ENCODE measurements around the gene ZNF446.

ZNF446 gene

GRCh38 chr19:58513694-58514563 lies 37.8 kb downstream of the ZNF446 start:
- Histone ChIP-seq H3K9ac (peak overlapping the region; percentile 82), H3K27me3 (no peaks in the 10 kb centered on the region), H3K36me3 (peaks cover 30% of the 10 kb centered on the region), H3K9me3 (peaks cover under 1% of the 10 kb centered on the region; the same call in 1 of the 2 replicates), H3K4me3 (peak overlapping the region; percentile 67), H3K27ac (peak overlapping the region; percentile 80), H4K20me1 (peaks cover 28% of the 10 kb centered on the region), H3K4me2 (peak overlapping the region; percentile 95), H3K4me1 (peaks cover 63% of the 10 kb centered on the region)
- TF ChIP-seq Cebpa-rat (IDR thresholded peaks at IDR 0.05), result no peak

GRCh38 chr19:58514564-58515022 lies 38.4 kb downstream of the ZNF446 start:
- Histone ChIP-seq H3K9me3 (no peaks in the 10 kb centered on the region), H3K36me3 (peaks cover 30% of the 10 kb centered on the region), H3K4me3 (peak overlapping the region; percentile 67), H4K20me1 (peaks cover 28% of the 10 kb centered on the region), H3K4me1 (peaks cover 58% of the 10 kb centered on the region), H3K9ac (peak overlapping the region; percentile 82), H3K27me3 (no peaks in the 10 kb centered on the region), H3K4me2 (peak overlapping the region; percentile 95), H3K27ac (peak overlapping the region; percentile 80)
- TF ChIP-seq Cebpa-rat (IDR thresholded peaks at IDR 0.05), result no peak

- Histone ChIP-seq H3K27me3 (no peaks in the 10 kb centered on the region), H3K4me3 (peak overlapping the region; percentile 67; the same call in 1 of the 2 replicates)
Observed at GRCh38 chr19:58515259-58515658, 39.1 kb downstream of the ZNF446 start.

GRCh38 chr19:58516246-58516836 lies 40.2 kb downstream of the ZNF446 start:
- peaks cover 30% of the 10 kb centered on the region for H3K36me3 ChIP-seq
- no peaks in the 10 kb centered on the region for H3K27me3 ChIP-seq
- no peak for TF ChIP-seq Cebpa-rat (IDR thresholded peaks at IDR 0.05)
- peak overlapping the region; percentile 57; the same call in 1 of the 2 replicates for H3K9ac ChIP-seq
- H4K20me1 ChIP-seq, result peaks cover 28% of the 10 kb centered on the region
- peaks cover 52% of the 10 kb centered on the region for H3K4me1 ChIP-seq
- H3K4me3 ChIP-seq, result no peak overlapping the region
- H3K4me2 ChIP-seq, result peak overlapping the region; percentile 95; the same call in 1 of the 2 replicates
- no peaks in the 10 kb centered on the region for H3K9me3 ChIP-seq
- H3K27ac ChIP-seq, result peak overlapping the region; percentile 35; the same call in 1 of the 2 replicates

More at GRCh38 chr19:58515259-58515658, 39.1 kb downstream of the ZNF446 start:
- Histone ChIP-seq H3K27ac (peak overlapping the region; percentile 35; the same call in 1 of the 2 replicates), H3K36me3 (peaks cover 30% of the 10 kb centered on the region), H3K4me2 (peak overlapping the region; percentile 95), H3K4me1 (peaks cover 53% of the 10 kb centered on the region), H3K9ac (peak overlapping the region; percentile 57; the same call in 1 of the 2 replicates), H3K9me3 (no peaks in the 10 kb centered on the region), H4K20me1 (peaks cover 28% of the 10 kb centered on the region)
- TF ChIP-seq Cebpa-rat (IDR thresholded peaks at IDR 0.05), result no peak

- Histone ChIP-seq H3K9me3 (no peaks in the 10 kb centered on the region), H3K4me1 (peaks cover 52% of the 10 kb centered on the region), H3K9ac (no peak overlapping the region), H3K36me3 (peaks cover 30% of the 10 kb centered on the region), H3K4me2 (peak overlapping the region; percentile 34), H3K4me3 (no peak overlapping the region), H4K20me1 (peaks cover 28% of the 10 kb centered on the region), H3K27ac (no peak overlapping the region), H3K27me3 (no peaks in the 10 kb centered on the region)
- no peak for TF ChIP-seq Cebpa-rat (IDR thresholded peaks at IDR 0.05)
Observed at GRCh38 chr19:58516964-58517833, 41.0 kb downstream of the ZNF446 start.

GRCh38 chr19:58518256-58519086 lies 42.3 kb downstream of the ZNF446 start:
- Histone ChIP-seq H3K4me3 (peak overlapping the region; percentile 86), H3K9ac (peak overlapping the region; percentile 93), H3K27ac (peak overlapping the region; percentile 96), H3K4me2 (peak overlapping the region; percentile 97), H3K36me3 (peaks cover 25% of the 10 kb centered on the region), H3K27me3 (no peaks in the 10 kb centered on the region), H3K4me1 (peaks cover 47% of the 10 kb centered on the region), H3K9me3 (no peaks in the 10 kb centered on the region), H4K20me1 (peaks cover 28% of the 10 kb centered on the region)
- no peak for TF ChIP-seq Cebpa-rat (IDR thresholded peaks at IDR 0.05)

GRCh38 chr19:58519087-58519354 lies 42.9 kb downstream of the ZNF446 start:
- no peak for TF ChIP-seq Cebpa-rat (IDR thresholded peaks at IDR 0.05)
- peaks cover 44% of the 10 kb centered on the region for H3K4me1 ChIP-seq

GRCh38 chr19:58519355-58520256 lies 43.5 kb downstream of the ZNF446 start, which contains the start of gene ZBTB45:
Gene ZBTB45, minus strand, starts transcription at chr19:58519810. Its CDS starts 2,137 bp downstream, at chr19:58517673.
- no peak for TF ChIP-seq Cebpa-rat (IDR thresholded peaks at IDR 0.05)
- H3K9ac ChIP-seq, result peak within 1 kb of the TSS; percentile 93

More at GRCh38 chr19:58519087-58519354, 42.9 kb downstream of the ZNF446 start:
- no peaks in the 10 kb centered on the region for H3K9me3 ChIP-seq
- H3K27me3 ChIP-seq, result no peaks in the 10 kb centered on the region
- H3K36me3 ChIP-seq, result peaks cover 23% of the 10 kb centered on the region
- H3K9ac ChIP-seq, result peak overlapping the region; percentile 93
- peak overlapping the region; percentile 96 for H3K27ac ChIP-seq
- H4K20me1 ChIP-seq, result peaks cover 28% of the 10 kb centered on the region
- peak overlapping the region; percentile 97 for H3K4me2 ChIP-seq
- H3K4me3 ChIP-seq, result peak overlapping the region; percentile 86

More at GRCh38 chr19:58519355-58520256, 43.5 kb downstream of the ZNF446 start, which contains the start of gene ZBTB45:
- Histone ChIP-seq H3K4me2 (peak within 1 kb of the TSS; percentile 97), H3K4me3 (peak within 1 kb of the TSS; percentile 86), H3K4me1 (peaks cover 40% of the 10 kb centered on the region), H3K9me3 (no peaks in the 10 kb centered on the region), H4K20me1 (peaks cover 28% of the 10 kb centered on the region), H3K27ac (peak within 1 kb of the TSS; percentile 96), H3K36me3 (peaks cover 23% of the 10 kb centered on the region), H3K27me3 (no peaks in the 10 kb centered on the region)
